Naive B cell (primary cell): ENCODE measurements around the gene PLD5. TPM values are rescaled to one million over a fixed set of nuclear protein-coding genes. Genes with fewer than 3 reads are reported as not detected.

Experiments
- ATAC-seq, 2 donors: fragments of 150-1000 bp; cut with Tn5 transposase; 2 replicates each; pipeline ENCODE4 v1.10.0; 2021; ENCODE audit warnings: low read depth in 2 of 2, mild to moderate bottlenecking in 2 of 2, moderate library complexity in 2 of 2
- DNase-seq: peaks from one replicate; pipeline ENCODE4 v3.0.0; 2022
- H3K27ac Mint-ChIP-seq, 6 donors: one replicate each; pipeline ENCODE4 v1.8.0; 2020 to 2022; ENCODE audit warnings: mild to moderate bottlenecking in 6 of 6, mixed read lengths in 6 of 6, moderate library complexity in 5 of 6, inconsistent platforms in 2 of 6
- H3K27me3 Mint-ChIP-seq, 3 donors: one replicate each; pipeline ENCODE4 v1.8.0; 2021 to 2022; ENCODE audit warnings: mixed read lengths in 3 of 3, mild to moderate bottlenecking in 1 of 3
- H3K36me3 Mint-ChIP-seq, 2 donors: one replicate each; pipeline ENCODE4 v1.8.0; 2020 to 2022; ENCODE audit warnings: mixed read lengths in 2 of 2, inconsistent platforms in 1 of 2, mild to moderate bottlenecking in 1 of 2
- H3K4me1 Mint-ChIP-seq, 3 donors: one replicate each; pipeline ENCODE4 v1.8.0; 2020 to 2022; ENCODE audit warnings: mixed read lengths in 3 of 3, inconsistent platforms in 1 of 3, mild to moderate bottlenecking in 1 of 3, moderate library complexity in 1 of 3
- H3K4me3 Mint-ChIP-seq, 8 donors: one replicate each; pipeline ENCODE4 v1.8.0; 2020 to 2022; ENCODE audit warnings: mild to moderate bottlenecking in 8 of 8, mixed read lengths in 8 of 8, moderate library complexity in 8 of 8, inconsistent platforms in 2 of 8
- H3K9me3 Mint-ChIP-seq, 7 donors: one replicate each; pipeline ENCODE4 v1.8.0; 2020 to 2022; ENCODE audit warnings: mixed read lengths in 7 of 7, mild to moderate bottlenecking in 5 of 7, inconsistent platforms in 2 of 7, moderate library complexity in 1 of 7
- polyA plus RNA-seq, 6 donors: library from polyadenylated mRNA; unstranded; fragments of 300-500 nt; fragmentation: Illumina TruSeq; gene quantifications; one replicate each; pipeline ENCODE4 v1.2.3, GENCODE V29; 2021; ENCODE audit warnings: low read depth in 6 of 6

PLD5 gene
- polyA plus RNA-seq, 6 donors from 2014 or later = 0.08 to 1.1 (median 0.33) TPM

GRCh38 chr1:242206994-242207393, 317.5 kb downstream of the PLD5 start:
- ATAC-seq = no peak
- Mint-ChIP-seq H3K36me3 (no peaks in the 10 kb centered on the region), H3K27me3 (peaks cover 0 to 5% (median 0%) of the 10 kb centered on the region in 3 donors), H3K4me1 (no peaks in the 10 kb centered on the region), H3K9me3 (peaks cover 0 to 2% (median 0%) of the 10 kb centered on the region in 7 donors), H3K27ac (no peak overlapping the region), H3K4me3 (no peak overlapping the region)
- no peak for DNase-seq

GRCh38 chr1:242205622-242206489, 318.6 kb downstream of the PLD5 start:
- DNase-seq (no peak), ATAC-seq (no peak)
- Mint-ChIP-seq H3K4me1 (no peaks in the 10 kb centered on the region), H3K4me3 (no peak overlapping the region), H3K9me3 (peaks cover 0 to 2% (median 0%) of the 10 kb centered on the region in 7 donors), H3K27ac (no peak overlapping the region), H3K27me3 (peaks cover 0 to 5% (median 0%) of the 10 kb centered on the region in 3 donors), H3K36me3 (no peaks in the 10 kb centered on the region)

GRCh38 chr1:242203262-242203661, 321.2 kb downstream of the PLD5 start:
- no peaks in the 10 kb centered on the region for H3K36me3 Mint-ChIP-seq
- H3K9me3 Mint-ChIP-seq = peaks cover 0 to 2% (median 0%) of the 10 kb centered on the region in 7 donors
- peak overlapping the region in 1 of 6 donors; percentile 55 for H3K27ac Mint-ChIP-seq
- no peak for ATAC-seq
- H3K4me1 Mint-ChIP-seq = no peaks in the 10 kb centered on the region
- peaks cover 0 to 3% (median 0%) of the 10 kb centered on the region in 3 donors for H3K27me3 Mint-ChIP-seq
- no peak for DNase-seq
- H3K4me3 Mint-ChIP-seq = no peak overlapping the region

GRCh38 chr1:242201090-242201489, 323.4 kb downstream of the PLD5 start:
- Mint-ChIP-seq H3K27ac (peak overlapping the region in 1 of 6 donors; percentile 45), H3K4me1 (no peaks in the 10 kb centered on the region), H3K36me3 (no peaks in the 10 kb centered on the region), H3K9me3 (no peaks in the 10 kb centered on the region), H3K27me3 (no peaks in the 10 kb centered on the region), H3K4me3 (no peak overlapping the region)
- no peak for DNase-seq
- no peak for ATAC-seq

GRCh38 chr1:242199776-242200458, 324.6 kb downstream of the PLD5 start:
- H3K4me3 Mint-ChIP-seq = no peak overlapping the region
- H3K9me3 Mint-ChIP-seq = peaks cover 0 to 2% (median 0%) of the 10 kb centered on the region in 7 donors
- H3K27ac Mint-ChIP-seq = no peak overlapping the region
- DNase-seq = no peak
- H3K4me1 Mint-ChIP-seq = no peaks in the 10 kb centered on the region
- no peaks in the 10 kb centered on the region for H3K27me3 Mint-ChIP-seq
- ATAC-seq = no peak
- no peaks in the 10 kb centered on the region for H3K36me3 Mint-ChIP-seq

GRCh38 chr1:242197907-242198820, 326.3 kb downstream of the PLD5 start:
- H3K4me1 Mint-ChIP-seq = no peaks in the 10 kb centered on the region

GRCh38 chr1:242196914-242197313, 327.6 kb downstream of the PLD5 start:
- Mint-ChIP-seq H3K4me3 (no peak overlapping the region), H3K27me3 (no peaks in the 10 kb centered on the region), H3K27ac (peak overlapping the region in 1 of 6 donors; percentile 49), H3K9me3 (peaks cover 0 to 2% (median 0%) of the 10 kb centered on the region in 7 donors), H3K36me3 (no peaks in the 10 kb centered on the region), H3K4me1 (no peaks in the 10 kb centered on the region)
- ATAC-seq = no peak
- DNase-seq = no peak

More at GRCh38 chr1:242197907-242198820, 326.3 kb downstream of the PLD5 start:
- no peaks in the 10 kb centered on the region for H3K36me3 Mint-ChIP-seq
- H3K27ac Mint-ChIP-seq = no peak overlapping the region
- peaks cover 0 to 2% (median 0%) of the 10 kb centered on the region in 7 donors for H3K9me3 Mint-ChIP-seq
- H3K27me3 Mint-ChIP-seq = no peaks in the 10 kb centered on the region
- DNase-seq = no peak
- no peak for ATAC-seq
- no peak overlapping the region for H3K4me3 Mint-ChIP-seq

- H3K27ac Mint-ChIP-seq = no peak overlapping the region
- H3K4me1 Mint-ChIP-seq = no peaks in the 10 kb centered on the region
- ATAC-seq = no peak
- no peaks in the 10 kb centered on the region for H3K36me3 Mint-ChIP-seq
- no peak overlapping the region for H3K4me3 Mint-ChIP-seq
- peaks cover 0 to 2% (median 0%) of the 10 kb centered on the region in 7 donors for H3K9me3 Mint-ChIP-seq
- H3K27me3 Mint-ChIP-seq = no peaks in the 10 kb centered on the region
- no peak for DNase-seq
These were observed 328.4 kb downstream of the PLD5 start for GRCh38 chr1:242196101-242196500.

- H3K27me3 Mint-ChIP-seq = peaks cover 0 to 9% (median 0%) of the 10 kb centered on the region in 3 donors
- no peaks in the 10 kb centered on the region for H3K36me3 Mint-ChIP-seq
- no peak for DNase-seq
- H3K4me1 Mint-ChIP-seq = no peaks in the 10 kb centered on the region
- H3K4me3 Mint-ChIP-seq = no peak overlapping the region
- H3K9me3 Mint-ChIP-seq = peaks cover 0 to 6% (median 0%) of the 10 kb centered on the region in 7 donors
- ATAC-seq = no peak
- H3K27ac Mint-ChIP-seq = no peak overlapping the region
These were observed 334.9 kb downstream of the PLD5 start for GRCh38 chr1:242189591-242189990.

- Mint-ChIP-seq H3K36me3 (no peaks in the 10 kb centered on the region), H3K4me3 (no peak overlapping the region), H3K4me1 (no peaks in the 10 kb centered on the region), H3K27me3 (peaks cover 0 to 9% (median 0%) of the 10 kb centered on the region in 3 donors), H3K9me3 (peaks cover 0 to 6% (median 0%) of the 10 kb centered on the region in 7 donors), H3K27ac (no peak overlapping the region)
- DNase-seq (no peak), ATAC-seq (no peak)
These were observed 336.7 kb downstream of the PLD5 start for GRCh38 chr1:242187816-242188215.

- DNase-seq = no peak
- peaks cover 0 to 6% (median 0%) of the 10 kb centered on the region in 7 donors for H3K9me3 Mint-ChIP-seq
- peaks cover 0 to 9% (median 0%) of the 10 kb centered on the region in 3 donors for H3K27me3 Mint-ChIP-seq
- ATAC-seq = no peak
- no peak overlapping the region for H3K27ac Mint-ChIP-seq
- no peak overlapping the region for H3K4me3 Mint-ChIP-seq
- H3K36me3 Mint-ChIP-seq = no peaks in the 10 kb centered on the region
- H3K4me1 Mint-ChIP-seq = no peaks in the 10 kb centered on the region
These were observed 337.3 kb downstream of the PLD5 start for GRCh38 chr1:242187171-242187570.

- no peak for DNase-seq
- peaks cover 0 to 9% (median 0%) of the 10 kb centered on the region in 3 donors for H3K27me3 Mint-ChIP-seq
These were observed 338.8 kb downstream of the PLD5 start for GRCh38 chr1:242185731-242186130.

GRCh38 chr1:242184955-242185354, 339.5 kb downstream of the PLD5 start:
- Mint-ChIP-seq H3K4me1 (no peaks in the 10 kb centered on the region), H3K36me3 (no peaks in the 10 kb centered on the region), H3K4me3 (no peak overlapping the region), H3K27ac (no peak overlapping the region), H3K27me3 (peaks cover 0 to 9% (median 0%) of the 10 kb centered on the region in 3 donors), H3K9me3 (peaks cover 0 to 6% (median 0%) of the 10 kb centered on the region in 7 donors)
- ATAC-seq = no peak
- no peak for DNase-seq

More at GRCh38 chr1:242185731-242186130, 338.8 kb downstream of the PLD5 start:
- no peak for ATAC-seq
- Mint-ChIP-seq H3K9me3 (peaks cover 0 to 6% (median 0%) of the 10 kb centered on the region in 7 donors), H3K4me1 (no peaks in the 10 kb centered on the region), H3K27ac (no peak overlapping the region), H3K4me3 (no peak overlapping the region), H3K36me3 (no peaks in the 10 kb centered on the region)
